H1 (cell line): ENCODE results near the gene LRRC4C. TPM values are rescaled to one million over a fixed set of nuclear protein-coding genes. Genes with fewer than 3 reads are reported as not detected.

Experiments
- BACH1 ChIP-seq: IDR thresholded peaks from 2 replicates; pipeline ENCODE4 v1.6.1; 2012; ENCODE audit warnings: low read length, improper control_type of control experiment
- BRCA1 ChIP-seq: IDR thresholded peaks from 2 replicates; pipeline ENCODE4 v1.6.1; 2012; ENCODE audit warnings: low read depth, low read length, improper control_type of control experiment
- CBX5 ChIP-seq: fragments of 300-800, 300-1000 bp; sonication (generic); IDR thresholded peaks from 2 replicates; pipeline ENCODE4 v1.7.1; 2016; ENCODE audit warnings: antibody characterized with exemption, low read length, low read depth
- CEBPB ChIP-seq: IDR thresholded peaks from 2 replicates; pipeline ENCODE4 v1.6.1; 2012; ENCODE audit warnings: low read depth, low read length
- CHD7 ChIP-seq: fragments of 300-600 bp; sonication (generic); IDR thresholded peaks from 2 replicates; pipeline ENCODE4 v1.7.1; 2012; ENCODE audit warnings: low read length, moderate library complexity, mild to moderate bottlenecking, inconsistent platforms; ENCODE audit not compliant: insufficient replicate concordance
- EP300 ChIP-seq, 2 experiments: IDR thresholded peaks; 1 replicate in 1 of 2; 2 replicates in 1 of 2; pipeline ENCODE4 v1.6.1; 2011 to 2012; ENCODE audit warnings: low read depth in 2 of 2, low read length in 2 of 2, mild to moderate bottlenecking in 2 of 2, borderline replicate concordance in 1 of 2, inconsistent platforms in 1 of 2, moderate library complexity in 1 of 2
- MAFK ChIP-seq: IDR thresholded peaks from 2 replicates; pipeline ENCODE4 v1.6.1; 2012; ENCODE audit warnings: low read depth, mild to moderate bottlenecking, improper control_type of control experiment, low read length
- RBBP5 ChIP-seq: IDR thresholded peaks from 2 replicates; pipeline ENCODE4 v1.7.1; 2012; ENCODE audit warnings: low read depth, mild to moderate bottlenecking, inconsistent platforms, low read length, moderate library complexity, borderline replicate concordance
- RFX5 ChIP-seq: IDR thresholded peaks from 2 replicates; pipeline ENCODE4 v1.6.1; 2011; ENCODE audit warnings: low read depth, low read length, improper control_type of control experiment, borderline replicate concordance
- RXRA ChIP-seq: IDR thresholded peaks from 2 replicates; pipeline ENCODE4 v1.6.1; 2011; ENCODE audit warnings: low read depth, mild to moderate bottlenecking, low read length, moderate library complexity; ENCODE audit not compliant: insufficient read depth
- TBP ChIP-seq: IDR thresholded peaks from 2 replicates; pipeline ENCODE4 v1.6.1; 2011; ENCODE audit warnings: low read depth, low read length, improper control_type of control experiment
- TCF12 ChIP-seq: IDR thresholded peaks from 2 replicates; pipeline ENCODE4 v1.6.1; 2011; ENCODE audit warnings: low read depth, mild to moderate bottlenecking, low read length
- polyA plus RNA-seq, 7 experiments: library from polyadenylated mRNA; depleted of rRNA in 3 of 7; stranded (reverse) in 5 of 7; unstranded in 2 of 7; fragments of >200 nt in 5 of 7; fragments of 200-250 nt in 2 of 7; gene quantifications; 1 replicate in 5 of 7; 2 replicates in 1 of 7; 4 replicates in 1 of 7; pipeline versions ENCODE4 v1.2.1 to v1.2.3, GENCODE V29; 2011 to 2013; ENCODE audit warnings: missing spikeins in 2 of 7, mixed read lengths in 2 of 7
- total RNA-seq: library from RNA; stranded (reverse); fragmentation: NEBNext Ultra II Directional; extraction: Animal tissue kit (Norgen Biotek cat#: 25700); gene quantifications from 2 replicates; pipeline ENCODE4 v1.2.1, GENCODE V29; 2021

LRRC4C gene
- total and polyA plus RNA-seq, 2 of the 8 experiments (the other 6 are each of a cell fraction or from before 2014, with no cell fraction given) = 0.23 to 2.2 TPM

GRCh38 chr11:40569947-40570531, 889.4 kb downstream of the LRRC4C start (continued):
- TF ChIP-seq CHD7 (no peak), BRCA1 (no peak), RBBP5 (no peak), BACH1 (no peak), TBP (no peak), EP300 (IDR thresholded peaks at IDR 0.05; ENCODE audit: borderline replicate concordance in 1 of 2, low read depth in 2 of 2, low read length in 2 of 2) (no peak), TCF12 (no peak), RXRA (no peak), CEBPB (no peak), CBX5 (no peak), RFX5 (no peak), MAFK (no peak)
